AG09319 (cell line): ENCODE measurements around the gene MCMBP.
"Not testable (repeated sequence)": the region's sequence is repeated elsewhere in the genome, so short reads cannot be mapped to it uniquely, and the experiment has no call there.

Experiments
- DNase-seq: peaks from one replicate; pipeline ENCODE4 v3.0.0-alpha.2; 2010; ENCODE audit warnings: low read depth; ENCODE audit errors: extremely low read depth
- TF ChIP-seq, protein P1 (sequence below): IDR thresholded peaks from 2 replicates; pipeline ENCODE4 v1.5.1; 2011; ENCODE audit warnings: low read depth, mild to moderate bottlenecking, inconsistent platforms, low read length, moderate library complexity

Gene MCMBP

DNA sequence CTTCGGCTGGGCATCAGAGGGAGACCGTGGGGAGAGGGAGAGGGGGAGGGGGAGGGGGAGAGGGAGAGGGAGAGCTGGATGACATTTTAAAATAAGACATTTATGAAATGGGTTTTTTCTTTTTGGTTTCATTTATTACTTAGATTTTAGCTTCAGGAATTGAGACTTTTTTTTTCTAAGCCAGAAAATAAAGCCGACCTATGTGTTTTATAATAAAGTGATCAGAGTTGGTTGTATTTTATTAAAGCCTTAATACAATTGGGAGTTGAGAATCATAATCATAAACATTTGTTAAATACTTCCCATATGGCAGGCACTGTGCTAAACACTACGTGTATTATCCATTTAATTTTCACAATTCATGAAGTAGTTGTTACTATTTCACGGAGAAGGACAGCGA lies 76.6 kb downstream of the MCMBP start:
- TF ChIP-seq, protein P1, sequence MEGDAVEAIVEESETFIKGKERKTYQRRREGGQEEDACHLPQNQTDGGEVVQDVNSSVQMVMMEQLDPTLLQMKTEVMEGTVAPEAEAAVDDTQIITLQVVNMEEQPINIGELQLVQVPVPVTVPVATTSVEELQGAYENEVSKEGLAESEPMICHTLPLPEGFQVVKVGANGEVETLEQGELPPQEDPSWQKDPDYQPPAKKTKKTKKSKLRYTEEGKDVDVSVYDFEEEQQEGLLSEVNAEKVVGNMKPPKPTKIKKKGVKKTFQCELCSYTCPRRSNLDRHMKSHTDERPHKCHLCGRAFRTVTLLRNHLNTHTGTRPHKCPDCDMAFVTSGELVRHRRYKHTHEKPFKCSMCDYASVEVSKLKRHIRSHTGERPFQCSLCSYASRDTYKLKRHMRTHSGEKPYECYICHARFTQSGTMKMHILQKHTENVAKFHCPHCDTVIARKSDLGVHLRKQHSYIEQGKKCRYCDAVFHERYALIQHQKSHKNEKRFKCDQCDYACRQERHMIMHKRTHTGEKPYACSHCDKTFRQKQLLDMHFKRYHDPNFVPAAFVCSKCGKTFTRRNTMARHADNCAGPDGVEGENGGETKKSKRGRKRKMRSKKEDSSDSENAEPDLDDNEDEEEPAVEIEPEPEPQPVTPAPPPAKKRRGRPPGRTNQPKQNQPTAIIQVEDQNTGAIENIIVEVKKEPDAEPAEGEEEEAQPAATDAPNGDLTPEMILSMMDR, result no peak

DNA sequence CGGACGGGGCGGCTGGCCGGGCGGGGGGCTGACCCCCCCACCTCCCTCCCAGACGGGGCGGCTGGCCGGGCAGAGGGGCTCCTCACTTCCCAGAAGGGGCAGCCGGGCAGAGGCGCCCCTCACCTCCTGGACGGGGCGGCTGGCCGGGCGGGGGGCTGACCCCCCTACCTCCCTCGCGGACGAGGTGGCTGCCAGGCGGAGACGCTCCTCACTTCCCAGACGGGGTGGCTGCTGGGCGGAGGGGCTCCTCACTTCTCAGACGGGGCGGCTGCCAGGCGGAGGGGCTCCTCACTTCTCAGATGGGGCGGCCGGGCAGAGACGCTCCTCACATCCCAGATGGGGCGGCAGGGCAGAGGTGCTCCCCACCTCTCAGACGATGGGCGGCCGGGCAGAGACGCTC lies 77.5 kb downstream of the MCMBP start:
- DNase-seq, result not testable (repeated sequence)

More for the DNA sequence above, 76.6 kb downstream of the MCMBP start:
- DNase-seq, result no peak

DNA sequence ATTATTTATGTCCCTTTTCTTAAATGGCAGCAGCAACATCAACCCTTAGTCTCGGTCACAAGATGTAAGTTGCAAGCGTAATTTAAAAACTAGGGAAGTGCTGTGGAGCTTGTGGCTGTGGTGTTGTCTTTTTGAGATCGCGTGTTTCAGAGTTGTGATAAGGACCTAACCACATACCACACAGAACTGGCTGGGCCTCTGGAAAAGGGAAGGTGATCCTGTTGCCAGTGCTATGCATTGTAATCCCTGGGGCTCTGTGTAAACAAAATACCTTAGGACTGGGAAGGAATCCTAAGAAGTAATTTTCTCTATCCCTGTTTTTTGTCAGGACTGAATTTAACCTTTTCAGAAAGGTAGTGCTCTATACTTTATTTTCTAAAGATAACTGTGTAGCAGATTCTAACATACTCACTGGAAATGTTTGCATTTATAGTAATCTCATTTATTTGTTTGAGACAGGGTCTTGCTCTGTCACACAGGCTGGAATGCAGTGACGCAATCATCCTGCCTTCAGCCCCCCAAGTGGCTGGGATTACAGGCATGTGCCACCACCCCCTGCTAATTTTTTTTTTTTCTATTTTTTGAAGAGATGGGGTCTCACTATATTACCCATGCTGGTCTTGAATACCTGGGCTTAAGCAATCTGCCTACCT lies 86.4 kb downstream of the MCMBP start:
- TF ChIP-seq, protein P1, result no peak
- no peak for DNase-seq

DNA sequence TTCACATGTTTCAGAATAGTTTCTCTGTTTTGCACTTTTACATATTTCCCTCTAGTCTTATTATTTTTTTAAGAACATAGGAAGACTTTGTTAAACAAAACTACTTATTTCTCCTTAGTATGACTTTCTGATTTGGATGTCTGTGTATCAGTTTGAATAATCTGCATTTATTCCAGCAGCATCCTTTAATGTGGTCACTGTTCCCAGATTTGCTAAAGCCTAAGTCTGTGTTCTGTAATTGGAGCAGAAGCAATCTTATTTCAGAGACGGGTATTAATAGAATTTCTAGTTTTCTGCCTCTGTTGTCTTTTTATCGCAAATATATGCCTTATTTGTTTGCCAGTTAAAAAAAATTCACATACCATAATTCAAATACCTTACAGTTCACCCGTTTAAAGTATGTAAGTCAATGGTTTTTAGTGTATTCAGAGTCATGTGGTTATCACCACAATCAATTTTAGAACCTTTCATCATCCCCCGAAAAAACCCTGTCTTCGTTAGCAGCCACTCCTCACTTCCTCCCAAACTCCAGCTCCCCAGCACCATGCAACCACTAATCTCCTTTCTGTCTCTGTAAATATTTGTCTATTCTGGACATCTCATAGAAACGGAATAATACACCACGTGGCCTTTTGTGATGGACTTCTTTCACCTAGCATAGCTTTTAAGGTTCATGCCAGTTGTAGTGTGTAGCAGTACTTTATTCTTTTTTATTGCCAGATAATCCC lies 88.1 kb downstream of the MCMBP start:
- TF ChIP-seq, protein P1, result no peak
- DNase-seq, result no peak

DNA sequence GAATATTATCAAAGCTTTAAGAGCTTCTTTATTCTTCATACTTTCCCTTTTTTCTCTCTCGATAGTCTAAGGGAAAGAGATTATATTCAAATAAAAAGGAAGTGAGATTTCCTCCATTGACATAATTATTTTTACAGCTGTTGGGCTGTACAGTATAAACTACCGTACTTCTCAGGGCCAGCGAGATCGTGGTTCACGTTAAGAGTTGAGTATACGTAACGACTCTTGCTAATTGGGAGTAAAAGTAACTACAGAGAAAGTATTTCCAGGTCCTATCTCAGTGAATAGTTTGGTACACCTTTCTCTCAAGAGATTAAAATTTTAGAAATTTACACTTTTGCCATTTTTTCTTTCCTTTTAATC lies 89.0 kb downstream of the MCMBP start:
- DNase-seq, result no peak
- TF ChIP-seq, protein P1, result no peak

DNA sequence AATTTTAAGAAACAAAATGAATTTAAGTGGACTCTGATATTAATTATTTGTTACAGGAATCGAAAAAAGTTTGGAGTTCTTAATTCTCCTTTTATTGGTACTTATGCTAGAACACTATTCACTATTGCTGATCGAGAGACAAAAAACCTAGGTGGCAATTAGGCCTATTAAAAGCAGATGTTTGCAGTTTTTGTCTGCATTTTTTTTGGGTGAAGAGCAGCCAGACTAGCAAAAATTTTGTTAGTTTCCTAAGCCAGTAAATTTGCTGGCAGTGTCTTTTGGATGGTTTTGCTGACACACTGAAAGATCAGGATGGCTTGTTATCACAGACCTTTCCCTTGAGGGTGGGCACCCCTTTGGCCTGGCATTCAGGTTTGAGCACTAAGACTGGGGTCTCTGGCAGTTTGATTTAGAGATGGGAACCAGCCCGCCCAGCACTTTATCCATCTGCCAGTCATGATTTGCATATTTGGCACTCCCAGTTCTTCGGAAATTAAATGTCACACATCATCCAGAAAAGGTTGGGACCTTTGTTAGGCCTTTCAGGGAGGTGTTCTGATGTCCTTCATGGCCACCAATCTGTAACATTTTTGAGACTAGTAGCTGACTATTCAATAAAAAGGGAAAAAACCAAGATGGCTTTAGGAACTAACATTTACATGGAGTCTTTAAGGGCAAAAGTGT lies 89.5 kb downstream of the MCMBP start:
- no peak for DNase-seq
- TF ChIP-seq, protein P1, result no peak

DNA sequence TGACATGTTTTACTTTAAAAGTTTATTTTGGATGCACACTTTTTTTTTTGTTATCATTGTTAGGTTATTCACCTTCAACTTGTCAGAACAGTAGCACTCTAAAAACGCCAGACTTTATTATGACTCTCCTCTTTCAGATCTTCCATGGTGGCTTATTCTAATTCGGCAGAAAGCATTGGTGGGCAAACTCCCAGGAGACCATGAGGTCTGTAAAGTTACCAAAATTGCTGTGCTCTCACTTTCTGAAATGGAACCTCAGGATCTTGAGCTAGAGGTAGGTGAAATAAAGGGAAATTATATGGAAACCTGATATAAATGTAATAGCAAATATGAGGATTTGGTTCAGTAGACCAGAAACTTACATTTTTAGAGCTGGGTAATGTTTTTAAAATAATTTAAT lies 91.1 kb downstream of the MCMBP start:
- no peak for DNase-seq
- TF ChIP-seq, protein P1, result no peak
